SK-N-SH (cell line): ENCODE measurements around the gene DMD.

Source experiments
- EP300 ChIP-seq, 2 experiments: IDR thresholded peaks; 2 replicates each; pipeline versions ENCODE4 v1.4.0 to v1.6.1; 2012; ENCODE audit warnings: borderline replicate concordance in 1 of 2, low read depth in 1 of 2, low read length in 1 of 2
- FOXM1 ChIP-seq: IDR thresholded peaks from 2 replicates; pipeline ENCODE4 v1.4.0; 2012; ENCODE audit warnings: low read depth, mild to moderate bottlenecking
- JUND ChIP-seq: IDR thresholded peaks from 2 replicates; pipeline ENCODE4 v1.4.0; 2012
- MAX ChIP-seq: IDR thresholded peaks from 2 replicates; pipeline ENCODE4 v1.4.0; 2012; ENCODE audit warnings: low read depth
- POLR2AphosphoS5 ChIP-seq: IDR thresholded peaks from 2 replicates; pipeline ENCODE4 v1.6.1; 2012; ENCODE audit warnings: low read depth, low read length
- RFX5 ChIP-seq: IDR thresholded peaks from 2 replicates; pipeline ENCODE4 v1.6.1; 2012; ENCODE audit warnings: mild to moderate bottlenecking, improper control_type of control experiment, low read length
- USF2 ChIP-seq: fragments of 150-350 bp; IDR thresholded peaks from 2 replicates; pipeline ENCODE4 v1.6.1; 2017; ENCODE audit warnings: antibody characterized with exemption, low read length, low read depth, borderline replicate concordance
- TF ChIP-seq, protein P1 (sequence below): fragments of 200-600 bp; sonication (generic); IDR thresholded peaks from 2 replicates; pipeline ENCODE4 v1.6.1; 2017; ENCODE audit warnings: antibody characterized with exemption, mild to moderate bottlenecking, moderate library complexity

- TF ChIP-seq JUND = no peak
- TF ChIP-seq USF2 = no peak
- no peak for TF ChIP-seq POLR2AphosphoS5
- TF ChIP-seq, protein P1, sequence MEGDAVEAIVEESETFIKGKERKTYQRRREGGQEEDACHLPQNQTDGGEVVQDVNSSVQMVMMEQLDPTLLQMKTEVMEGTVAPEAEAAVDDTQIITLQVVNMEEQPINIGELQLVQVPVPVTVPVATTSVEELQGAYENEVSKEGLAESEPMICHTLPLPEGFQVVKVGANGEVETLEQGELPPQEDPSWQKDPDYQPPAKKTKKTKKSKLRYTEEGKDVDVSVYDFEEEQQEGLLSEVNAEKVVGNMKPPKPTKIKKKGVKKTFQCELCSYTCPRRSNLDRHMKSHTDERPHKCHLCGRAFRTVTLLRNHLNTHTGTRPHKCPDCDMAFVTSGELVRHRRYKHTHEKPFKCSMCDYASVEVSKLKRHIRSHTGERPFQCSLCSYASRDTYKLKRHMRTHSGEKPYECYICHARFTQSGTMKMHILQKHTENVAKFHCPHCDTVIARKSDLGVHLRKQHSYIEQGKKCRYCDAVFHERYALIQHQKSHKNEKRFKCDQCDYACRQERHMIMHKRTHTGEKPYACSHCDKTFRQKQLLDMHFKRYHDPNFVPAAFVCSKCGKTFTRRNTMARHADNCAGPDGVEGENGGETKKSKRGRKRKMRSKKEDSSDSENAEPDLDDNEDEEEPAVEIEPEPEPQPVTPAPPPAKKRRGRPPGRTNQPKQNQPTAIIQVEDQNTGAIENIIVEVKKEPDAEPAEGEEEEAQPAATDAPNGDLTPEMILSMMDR = no peak
- TF ChIP-seq MAX = no peak
- TF ChIP-seq FOXM1 = no peak
- TF ChIP-seq EP300 (IDR thresholded peaks at IDR 0.05; ENCODE audit: borderline replicate concordance in 1 of 2, low read depth in 1 of 2, low read length in 1 of 2) = no peak
- TF ChIP-seq RFX5 = no peak
Measured at GRCh38 chrX:32598707-32599106, 612.6 kb downstream of the DMD start.
